Gastroesophageal sphincter (tissue), 4 donors: Measurements from ENCODE around the gene GUCA2A. TPM values are rescaled to one million over a fixed set of nuclear protein-coding genes. Genes with fewer than 3 reads are reported as not detected.

Experiments used
- ATAC-seq: fragments of 150-250 bp; one replicate; pipeline ENCODE4 v1.9.1; 2016; ENCODE audit warnings: mild to moderate bottlenecking, moderate library complexity
- H3K27ac ChIP-seq, 4 donors: fragments of 200-600 bp; sonication (generic) in 3 of 4; 1 replicate in 3 of 4; 2 replicates in 1 of 4; pipeline ENCODE4 v1.5.1; 2016 to 2019
- H3K27me3 ChIP-seq: fragments of 200-600 bp; sonication (generic); one replicate; pipeline ENCODE4 v1.5.1; 2019
- H3K36me3 ChIP-seq, 2 donors: fragments of 200-600 bp; sonication (generic); one replicate each; pipeline ENCODE4 v1.5.1; 2019; ENCODE audit warnings: control low read depth in 1 of 2
- H3K4me1 ChIP-seq, 3 donors: fragments of 200-600 bp; sonication (generic); 1 replicate in 2 of 3; 2 replicates in 1 of 3; pipeline ENCODE4 v1.5.1; 2016 to 2019; ENCODE audit warnings: control low read depth in 2 of 3
- H3K4me3 ChIP-seq, 2 donors: fragments of 200-600 bp; sonication (generic); one replicate each; pipeline ENCODE4 v1.5.1; 2019; ENCODE audit warnings: mild to moderate bottlenecking in 1 of 2, moderate library complexity in 1 of 2
- H3K9me3 ChIP-seq, 3 donors: fragments of 200-600 bp; sonication (generic); one replicate each; pipeline ENCODE4 v1.5.1; 2017 to 2019; ENCODE audit warnings: control low read depth in 2 of 3
- EP300 ChIP-seq: sonication (generic); formaldehyde crosslinking; IDR thresholded peaks from one replicate; pipeline ENCODE4 v1.6.1; 2017; ENCODE audit warnings: antibody characterized with exemption, mild to moderate bottlenecking
- POLR2A ChIP-seq, 2 donors: fragments of 450-650 bp; IDR thresholded peaks; one replicate each; pipeline ENCODE4 v1.6.1; 2017; ENCODE audit warnings: antibody characterized with exemption in 2 of 2, mild to moderate bottlenecking in 2 of 2, moderate library complexity in 1 of 2
- POLR2AphosphoS5 ChIP-seq: sonication (generic); formaldehyde crosslinking; IDR thresholded peaks from one replicate; pipeline ENCODE4 v1.6.1; 2017; ENCODE audit warnings: antibody characterized with exemption
- WGBS, 2 donors: methylation state at CpG; one replicate each; pipeline ENCODE4 v1.1.5; 2018; ENCODE audit warnings: low coverage in 1 of 2; 5-methylcytosine and 5-hydroxymethylcytosine counted together
- total RNA-seq, 4 donors: library from RNA; depleted of rRNA; stranded (reverse); fragments of >200 nt; gene quantifications; one replicate each; pipeline ENCODE4 v1.1.0, GENCODE V29; 2016
- TF ChIP-seq, protein P1 (sequence below), 4 experiments: fragments of 200-600 bp in 2 of 4; fragments of 450-650 bp in 2 of 4; sonication (generic) in 1 of 4; IDR thresholded peaks; one replicate each; pipeline ENCODE4 v1.5.1; 2017 to 2019; ENCODE audit warnings: antibody characterized with exemption in 4 of 4, mild to moderate bottlenecking in 2 of 4, moderate library complexity in 2 of 4

GUCA2A gene
- total RNA-seq, 4 donors from 2014 or later: not detected

DNA sequence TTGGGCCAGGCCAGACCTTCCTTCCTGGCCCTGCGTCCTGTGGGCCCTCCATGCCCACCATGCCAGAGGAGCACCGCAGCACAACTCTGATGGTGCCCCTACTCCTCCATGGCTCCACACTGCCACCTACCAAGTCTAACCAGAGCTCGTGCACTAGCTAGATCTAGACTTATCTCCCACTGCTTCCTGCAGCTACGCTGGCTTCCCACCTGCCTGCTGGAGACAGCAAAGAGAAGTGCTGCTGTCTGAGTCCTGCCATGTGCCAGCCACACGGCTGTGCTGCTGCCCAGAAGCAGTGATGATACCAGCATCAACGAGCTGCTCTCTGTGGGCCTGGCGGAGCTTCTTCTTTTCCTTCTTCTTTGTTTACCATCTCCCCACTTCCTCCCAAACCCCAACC, 6.9 kb downstream of the GUCA2A start:
- H3K9me3 ChIP-seq: peaks cover 0 to 25% (median 0%) of the 10 kb centered on the region in 3 donors
- no peak overlapping the region for H3K27ac ChIP-seq
- no peaks in the 10 kb centered on the region for H3K4me1 ChIP-seq
- TF ChIP-seq, protein P1, sequence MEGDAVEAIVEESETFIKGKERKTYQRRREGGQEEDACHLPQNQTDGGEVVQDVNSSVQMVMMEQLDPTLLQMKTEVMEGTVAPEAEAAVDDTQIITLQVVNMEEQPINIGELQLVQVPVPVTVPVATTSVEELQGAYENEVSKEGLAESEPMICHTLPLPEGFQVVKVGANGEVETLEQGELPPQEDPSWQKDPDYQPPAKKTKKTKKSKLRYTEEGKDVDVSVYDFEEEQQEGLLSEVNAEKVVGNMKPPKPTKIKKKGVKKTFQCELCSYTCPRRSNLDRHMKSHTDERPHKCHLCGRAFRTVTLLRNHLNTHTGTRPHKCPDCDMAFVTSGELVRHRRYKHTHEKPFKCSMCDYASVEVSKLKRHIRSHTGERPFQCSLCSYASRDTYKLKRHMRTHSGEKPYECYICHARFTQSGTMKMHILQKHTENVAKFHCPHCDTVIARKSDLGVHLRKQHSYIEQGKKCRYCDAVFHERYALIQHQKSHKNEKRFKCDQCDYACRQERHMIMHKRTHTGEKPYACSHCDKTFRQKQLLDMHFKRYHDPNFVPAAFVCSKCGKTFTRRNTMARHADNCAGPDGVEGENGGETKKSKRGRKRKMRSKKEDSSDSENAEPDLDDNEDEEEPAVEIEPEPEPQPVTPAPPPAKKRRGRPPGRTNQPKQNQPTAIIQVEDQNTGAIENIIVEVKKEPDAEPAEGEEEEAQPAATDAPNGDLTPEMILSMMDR (IDR thresholded peaks at IDR 0.05): no peak
- TF ChIP-seq EP300: no peak
- TF ChIP-seq POLR2AphosphoS5: no peak
- no peak for TF ChIP-seq POLR2A (IDR thresholded peaks at IDR 0.05)
- WGBS, 2 donors: 52 to 80% methylated on average over 1 to 4 of the region's 7 CpGs
- H3K36me3 ChIP-seq: no peaks in the 10 kb centered on the region
- no peak for ATAC-seq
- peaks cover 18% of the 10 kb centered on the region for H3K27me3 ChIP-seq
- H3K4me3 ChIP-seq: no peak overlapping the region

DNA sequence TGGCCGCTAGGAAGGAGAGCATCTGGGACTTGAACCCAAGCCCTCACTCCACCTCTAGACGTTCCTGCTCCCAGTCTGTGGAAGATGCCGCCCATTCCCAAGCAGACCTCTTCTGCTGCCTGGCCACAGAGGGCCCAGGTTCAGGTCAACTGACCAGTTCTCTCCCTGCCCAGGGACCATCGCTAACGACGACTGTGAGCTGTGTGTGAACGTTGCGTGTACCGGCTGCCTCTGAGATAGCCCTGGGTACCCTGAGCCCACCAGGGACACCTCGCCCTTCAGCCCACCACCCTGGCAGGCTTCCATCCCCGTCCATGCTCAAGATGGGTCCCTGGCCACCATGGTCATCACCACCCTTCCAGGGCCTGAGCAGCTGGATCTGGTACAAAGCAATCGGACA, 9.2 kb downstream of the GUCA2A start:
- Histone ChIP-seq H3K36me3 (no peaks in the 10 kb centered on the region), H3K4me1 (no peaks in the 10 kb centered on the region), H3K27ac (no peak overlapping the region), H3K27me3 (peaks cover 14% of the 10 kb centered on the region), H3K4me3 (no peak overlapping the region), H3K9me3 (peaks cover 0 to 10% (median 0%) of the 10 kb centered on the region in 3 donors)
- WGBS, 2 donors: 78% methylated on average over 3 of the region's 12 CpGs; no CpG with 5 or more reads in 1 of the 2 donors
- TF ChIP-seq, protein P1 (IDR thresholded peaks at IDR 0.05): no peak
- TF ChIP-seq POLR2AphosphoS5: no peak
- no peak for ATAC-seq

DNA sequence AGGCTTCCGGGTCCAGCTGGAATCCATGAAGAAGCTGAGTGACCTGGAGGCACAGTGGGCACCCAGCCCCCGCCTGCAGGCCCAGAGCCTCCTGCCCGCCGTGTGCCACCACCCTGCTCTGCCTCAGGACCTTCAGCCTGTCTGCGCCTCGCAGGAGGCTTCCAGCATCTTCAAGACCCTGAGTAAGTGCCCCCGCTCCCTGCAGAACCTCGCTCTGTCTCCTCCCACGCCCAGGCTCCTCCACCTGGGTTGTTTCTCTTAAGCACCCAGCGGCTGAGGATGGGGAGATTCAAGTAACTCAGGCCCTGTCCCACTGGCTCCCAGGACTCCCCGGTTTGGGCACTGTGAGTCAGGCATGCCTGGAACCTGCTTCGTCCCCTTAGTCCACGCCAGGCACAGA, 9.9 kb downstream of the GUCA2A start:
- Histone ChIP-seq H3K27me3 (peaks cover 14% of the 10 kb centered on the region), H3K4me3 (no peak overlapping the region), H3K4me1 (no peaks in the 10 kb centered on the region), H3K36me3 (no peaks in the 10 kb centered on the region), H3K9me3 (peaks cover 0 to 3% (median 0%) of the 10 kb centered on the region in 3 donors), H3K27ac (no peak overlapping the region)
- WGBS, 2 donors: 83% methylated on average over 8 of the region's 13 CpGs; no CpG with 5 or more reads in 1 of the 2 donors
- no peak for ATAC-seq
- TF ChIP-seq POLR2A (IDR thresholded peaks at IDR 0.05) (no peak), POLR2AphosphoS5 (no peak), EP300 (no peak)
- TF ChIP-seq, protein P1 (IDR thresholded peaks at IDR 0.05): no peak

DNA sequence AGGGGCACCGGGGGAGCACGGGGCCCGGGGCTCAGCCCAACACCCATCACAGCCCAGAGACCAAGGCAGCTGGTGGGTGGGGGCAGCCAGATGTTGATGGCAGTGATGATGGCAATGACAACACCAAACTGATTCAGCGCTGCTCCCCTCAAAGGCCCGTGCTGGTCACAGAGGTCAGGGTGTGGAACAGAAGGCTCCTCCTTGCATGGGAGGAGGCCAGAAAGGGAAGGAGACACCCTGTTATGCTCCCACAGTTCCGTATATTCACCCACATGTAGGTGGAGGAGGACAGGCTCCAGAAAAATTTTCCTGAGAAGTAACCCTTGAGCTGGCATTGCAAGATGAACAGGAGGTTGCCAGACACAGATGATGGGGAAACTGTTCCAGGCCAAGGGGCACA, 10.9 kb downstream of the GUCA2A start:
- Histone ChIP-seq H3K9me3 (no peaks in the 10 kb centered on the region), H3K27me3 (peaks cover 24% of the 10 kb centered on the region), H3K36me3 (no peaks in the 10 kb centered on the region), H3K4me1 (no peaks in the 10 kb centered on the region), H3K27ac (no peak overlapping the region), H3K4me3 (no peak overlapping the region)
- 64% methylated on average over 3 of the region's 6 CpGs; no CpG with 5 or more reads in 1 of the 2 donors for WGBS, 2 donors
- no peak for ATAC-seq
- no peak for TF ChIP-seq POLR2A (IDR thresholded peaks at IDR 0.05)
- no peak for TF ChIP-seq POLR2AphosphoS5
- TF ChIP-seq, protein P1 (IDR thresholded peaks at IDR 0.05): no peak
- no peak for TF ChIP-seq EP300

DNA sequence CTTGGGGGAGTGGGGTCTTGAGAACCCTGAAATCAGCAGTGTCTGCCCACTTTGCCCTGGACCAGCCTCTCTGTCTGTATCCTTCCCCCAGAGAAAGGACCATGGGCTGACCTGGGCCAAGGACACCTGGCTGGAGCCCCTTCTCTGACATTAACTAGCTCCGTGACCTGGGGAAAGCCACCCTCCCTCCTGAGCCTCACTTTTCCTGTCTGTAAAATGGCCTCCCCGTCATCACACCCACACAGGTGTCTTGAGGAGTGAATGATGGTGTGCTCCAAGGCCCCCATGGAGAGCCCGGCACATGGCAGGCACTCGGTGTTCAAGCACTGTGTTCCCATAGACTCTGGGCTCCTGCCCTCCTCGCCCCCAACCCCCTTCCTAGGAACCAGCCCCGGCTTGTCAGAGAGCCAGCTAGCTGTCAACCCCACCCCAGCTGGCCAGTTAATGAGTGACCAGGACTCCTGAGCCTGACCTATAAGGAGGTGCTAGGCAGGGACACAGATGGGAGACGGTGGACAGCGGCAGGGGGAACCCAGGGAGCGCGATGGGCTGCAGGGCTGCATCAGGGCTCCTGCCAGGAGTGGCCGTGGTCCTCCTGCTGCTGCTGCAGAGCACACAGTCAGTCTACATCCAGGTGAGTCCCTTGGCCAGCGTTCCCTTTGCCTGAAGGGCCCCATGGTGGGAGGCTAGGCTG, 11.5 kb downstream of the GUCA2A start, which contains the start of gene GUCA2B:
GUCA2B (plus strand) TSS at position 504 of the 694 bp plus-strand sequence; CDS start at position 545, 41 bp downstream.
- Histone ChIP-seq H3K36me3 (no peaks in the 10 kb centered on the region), H3K27ac (no peak within 1 kb of the TSS), H3K4me3 (no peak within 1 kb of the TSS), H3K4me1 (no peaks in the 10 kb centered on the region), H3K9me3 (no peaks in the 10 kb centered on the region), H3K27me3 (peaks cover 30% of the 10 kb centered on the region)
- ATAC-seq: no peak
- no peak for TF ChIP-seq EP300
- TF ChIP-seq, protein P1 (IDR thresholded peaks at IDR 0.05): no peak
- TF ChIP-seq POLR2A (IDR thresholded peaks at IDR 0.05): no peak
- no peak for TF ChIP-seq POLR2AphosphoS5
- WGBS, 2 donors: 74% methylated on average over 4 of the region's 12 CpGs; no CpG with 5 or more reads in 1 of the 2 donors
